Kidney (tissue), 14 donors: Measurements from ENCODE around the gene TMED9. TPM values are rescaled to one million over a fixed set of nuclear protein-coding genes. Genes with fewer than 3 reads are reported as not detected.
"Not testable (repeated sequence)": the region's sequence is repeated elsewhere in the genome, so short reads cannot be mapped to it uniquely, and the experiment has no call there.

ENCODE experiments used
- DNase-seq, 5 donors: peaks; one replicate each; pipeline ENCODE4 v3.0.0-alpha.2; 2013 to 2020
- FAIRE-seq: peaks from 2 replicates; lab custom pipeline; 2012; peaks lifted over from hg19 to GRCh38; lab: Jason Lieb, UNC
- H3K27ac ChIP-seq, 2 donors: one replicate each; pipeline ENCODE4 v1.7.0; 2013; ENCODE audit warnings: low read depth in 2 of 2, low read length in 2 of 2, inconsistent platforms in 1 of 2
- H3K27me3 ChIP-seq: one replicate; pipeline ENCODE4 v1.7.1; 2013; ENCODE audit warnings: low read length, inconsistent platforms; ENCODE audit not compliant: control insufficient read depth, insufficient read depth
- H3K36me3 ChIP-seq, 3 donors: one replicate each; pipeline versions ENCODE4 v1.7.0 to v1.7.1; 2013; ENCODE audit warnings: low read length in 3 of 3, control low read depth in 1 of 3, inconsistent platforms in 1 of 3; ENCODE audit not compliant: insufficient read depth in 3 of 3, control insufficient read depth in 2 of 3
- H3K4me1 ChIP-seq, 3 donors: one replicate each; pipeline versions ENCODE4 v1.7.0 to v1.7.1; 2013; ENCODE audit warnings: low read length in 3 of 3, inconsistent platforms in 1 of 3, low read depth in 1 of 3; ENCODE audit not compliant: control insufficient read depth in 2 of 3, insufficient read depth in 2 of 3
- H3K4me3 ChIP-seq, 3 donors: one replicate each; pipeline versions ENCODE4 v1.7.0 to v1.8.1; 2013; ENCODE audit warnings: low read length in 3 of 3, control low read depth in 1 of 3, inconsistent platforms in 1 of 3
- H3K9ac ChIP-seq, 3 donors: one replicate each; pipeline versions ENCODE4 v1.7.0 to v1.7.1; 2013; ENCODE audit warnings: low read length in 3 of 3, control low read depth in 1 of 3, inconsistent platforms in 1 of 3
- H3K9me3 ChIP-seq, 3 donors: one replicate each; pipeline versions ENCODE4 v1.7.0 to v1.7.1; 2013; ENCODE audit warnings: low read length in 3 of 3, control low read depth in 1 of 3, inconsistent platforms in 1 of 3; ENCODE audit not compliant: control insufficient read depth in 2 of 3, insufficient read depth in 1 of 3
- intact Hi-C: fragments of 100-400 bp; cut with DNase I; formaldehyde crosslinking; loops from one replicate; pipeline ENCODE4 v1.11.1; 2022
- polyA plus RNA-seq: library from polyadenylated mRNA; stranded (reverse); fragments of 350-450 nt; fragmentation: Illumina TruSeq; extraction: RNeasy Lipid Tissue Mini Kit (QIAGEN cat#74804); gene quantifications from one replicate; pipeline ENCODE4 v1.2.3, GENCODE V29; 2014; ENCODE audit warnings: low read depth, low replicate concordance; ENCODE audit not compliant: insufficient read depth
- total RNA-seq: library from RNA; stranded (reverse); fragmentation: NEBNext Ultra II Directional; extraction: Animal tissue kit (Norgen Biotek cat#: 25700); gene quantifications from one replicate; pipeline ENCODE4 v1.2.1, GENCODE V29; 2021
- TF ChIP-seq, protein P1 (sequence below): IDR thresholded peaks from 3 replicates; pipeline ENCODE4 v1.5.1; 2012; ENCODE audit warnings: mild to moderate bottlenecking, moderate library complexity, borderline replicate concordance; ENCODE audit not compliant: insufficient read depth; ENCODE audit errors: extremely low read depth
- donor health status: control.
- donor health status: control.
- donor health status: control.
- donor health status: control.
- donor health status: control.
- donor health status: DM: yes; HTN: yes; CAD: no.
- donor health status: Normal renal cell carcinoma (clear cell type).

TMED9 gene
- total and polyA plus RNA-seq, 2 donors from 2014 or later, result 168 to 214 TPM

- Histone ChIP-seq H3K4me1 (peaks cover 0 to 2% (median under 1%) of the 10 kb centered on the region in 3 donors), H3K27ac (no peak overlapping the region), H3K36me3 (no peaks in the 10 kb centered on the region), H3K9me3 (no peaks in the 10 kb centered on the region), H3K27me3 (no peaks in the 10 kb centered on the region), H3K4me3 (no peak overlapping the region), H3K9ac (no peak overlapping the region)
- no peak for FAIRE-seq
- intact Hi-C loops, result no loop called here
- DNase-seq, result no peak
- TF ChIP-seq, protein P1, sequence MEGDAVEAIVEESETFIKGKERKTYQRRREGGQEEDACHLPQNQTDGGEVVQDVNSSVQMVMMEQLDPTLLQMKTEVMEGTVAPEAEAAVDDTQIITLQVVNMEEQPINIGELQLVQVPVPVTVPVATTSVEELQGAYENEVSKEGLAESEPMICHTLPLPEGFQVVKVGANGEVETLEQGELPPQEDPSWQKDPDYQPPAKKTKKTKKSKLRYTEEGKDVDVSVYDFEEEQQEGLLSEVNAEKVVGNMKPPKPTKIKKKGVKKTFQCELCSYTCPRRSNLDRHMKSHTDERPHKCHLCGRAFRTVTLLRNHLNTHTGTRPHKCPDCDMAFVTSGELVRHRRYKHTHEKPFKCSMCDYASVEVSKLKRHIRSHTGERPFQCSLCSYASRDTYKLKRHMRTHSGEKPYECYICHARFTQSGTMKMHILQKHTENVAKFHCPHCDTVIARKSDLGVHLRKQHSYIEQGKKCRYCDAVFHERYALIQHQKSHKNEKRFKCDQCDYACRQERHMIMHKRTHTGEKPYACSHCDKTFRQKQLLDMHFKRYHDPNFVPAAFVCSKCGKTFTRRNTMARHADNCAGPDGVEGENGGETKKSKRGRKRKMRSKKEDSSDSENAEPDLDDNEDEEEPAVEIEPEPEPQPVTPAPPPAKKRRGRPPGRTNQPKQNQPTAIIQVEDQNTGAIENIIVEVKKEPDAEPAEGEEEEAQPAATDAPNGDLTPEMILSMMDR, result no peak
Measured at GRCh38 chr5:177612215-177612673, 20.2 kb downstream of the TMED9 start.

DNA sequence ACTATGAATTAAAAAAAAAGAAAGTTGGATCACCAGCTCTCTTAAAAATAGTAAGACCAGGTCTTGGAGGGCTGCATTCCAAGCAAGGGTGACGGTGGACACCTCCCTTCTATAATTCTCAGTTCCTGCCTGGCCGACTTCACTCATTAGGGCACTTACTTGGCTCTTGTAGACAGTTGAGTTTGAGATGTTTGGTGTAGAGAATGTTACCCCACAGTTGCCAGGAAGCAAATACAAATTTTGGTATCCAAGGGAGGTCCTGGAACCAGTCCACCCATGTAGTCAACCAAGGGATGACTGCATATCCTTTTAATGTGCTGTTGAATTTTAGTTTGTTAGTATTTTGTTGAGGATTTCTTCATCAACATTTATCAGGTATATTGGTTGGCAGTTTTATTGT, 28.6 kb downstream of the TMED9 start:
- no peaks in the 10 kb centered on the region for H3K4me1 ChIP-seq
- no peaks in the 10 kb centered on the region for H3K9me3 ChIP-seq
- DNase-seq, result no peak
- no peaks in the 10 kb centered on the region for H3K27me3 ChIP-seq
- intact Hi-C loops, result no loop called here
- no peak overlapping the region for H3K27ac ChIP-seq
- TF ChIP-seq, protein P1, result no peak
- H3K9ac ChIP-seq, result no peak overlapping the region
- H3K4me3 ChIP-seq, result no peak overlapping the region
- no peak for FAIRE-seq
- H3K36me3 ChIP-seq, result peaks cover 6 to 11% (median 7%) of the 10 kb centered on the region in 3 donors

DNA sequence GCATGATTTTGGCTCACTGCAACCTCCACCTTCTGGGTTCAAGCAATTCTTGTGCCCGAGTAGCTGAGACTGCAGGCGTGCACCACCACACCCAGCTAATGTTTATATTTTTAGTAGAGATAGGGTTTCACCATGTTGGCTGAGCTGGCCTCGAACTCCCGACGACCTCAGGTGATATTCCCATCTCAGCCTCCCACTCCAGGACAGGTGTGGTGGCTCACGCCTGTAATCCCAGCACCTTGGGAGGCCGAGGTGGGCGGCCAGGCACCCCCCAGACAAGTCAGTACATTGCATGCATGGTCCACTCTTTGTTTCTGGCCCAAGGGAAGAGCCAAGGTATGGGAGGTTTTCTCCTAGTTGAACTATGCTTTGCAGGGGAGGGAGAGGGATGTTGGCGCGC, 32.2 kb downstream of the TMED9 start:
- FAIRE-seq, H3K27ac ChIP-seq, H3K9ac ChIP-seq, H3K36me3 ChIP-seq, H3K4me3 ChIP-seq, intact Hi-C loops, H3K9me3 ChIP-seq, H3K4me1 ChIP-seq, H3K27me3 ChIP-seq, DNase-seq: not testable (repeated sequence)

GRCh38 chr5:177630186-177630585, 38.2 kb downstream of the TMED9 start:
- H3K9me3 ChIP-seq, FAIRE-seq, H3K4me3 ChIP-seq, H3K27ac ChIP-seq, intact Hi-C loops, H3K27me3 ChIP-seq, H3K36me3 ChIP-seq, DNase-seq, H3K9ac ChIP-seq, H3K4me1 ChIP-seq: not testable (repeated sequence)

GRCh38 chr5:177634912-177635311, 42.9 kb downstream of the TMED9 start:
- H3K9me3 ChIP-seq, H3K27ac ChIP-seq, FAIRE-seq, H3K4me1 ChIP-seq, H3K9ac ChIP-seq, H3K4me3 ChIP-seq, H3K27me3 ChIP-seq, intact Hi-C loops, DNase-seq, H3K36me3 ChIP-seq: not testable (repeated sequence)

DNA sequence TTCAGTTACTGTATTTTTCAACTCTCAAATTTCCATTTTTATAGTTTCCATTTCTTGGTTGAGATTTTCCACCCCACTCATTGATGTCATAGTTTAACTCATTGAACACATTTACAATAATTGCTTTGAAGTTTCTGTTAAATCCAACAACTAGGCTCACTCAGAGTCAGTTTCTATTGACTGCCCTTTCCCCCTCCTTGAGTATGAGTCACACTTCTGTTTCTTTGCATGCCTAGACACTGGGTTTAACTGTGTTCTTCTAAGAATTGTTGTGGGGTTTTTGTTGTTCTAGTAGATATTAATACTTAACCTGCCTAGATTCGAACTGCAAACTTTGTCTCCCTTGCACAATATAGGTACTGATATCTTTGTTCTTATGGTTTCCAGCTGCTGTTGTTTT, 53.5 kb downstream of the TMED9 start:
- intact Hi-C loops, H3K4me1 ChIP-seq, H3K4me3 ChIP-seq, H3K9me3 ChIP-seq, H3K27me3 ChIP-seq, DNase-seq, H3K27ac ChIP-seq, FAIRE-seq, H3K9ac ChIP-seq, H3K36me3 ChIP-seq: not testable (repeated sequence)
